IPS-11a (cell line): ENCODE measurements around the gene ELF5.

ENCODE experiments used
- H3K4me3 ChIP-seq: one replicate; pipeline ENCODE4 v1.5.1; 2013; ENCODE audit warnings: low read depth, low read length, control low read depth

ELF5 gene

GRCh38 chr11:34458525-34458924, 55.1 kb downstream of the ELF5 start:
- no peak overlapping the region for H3K4me3 ChIP-seq

DNA sequence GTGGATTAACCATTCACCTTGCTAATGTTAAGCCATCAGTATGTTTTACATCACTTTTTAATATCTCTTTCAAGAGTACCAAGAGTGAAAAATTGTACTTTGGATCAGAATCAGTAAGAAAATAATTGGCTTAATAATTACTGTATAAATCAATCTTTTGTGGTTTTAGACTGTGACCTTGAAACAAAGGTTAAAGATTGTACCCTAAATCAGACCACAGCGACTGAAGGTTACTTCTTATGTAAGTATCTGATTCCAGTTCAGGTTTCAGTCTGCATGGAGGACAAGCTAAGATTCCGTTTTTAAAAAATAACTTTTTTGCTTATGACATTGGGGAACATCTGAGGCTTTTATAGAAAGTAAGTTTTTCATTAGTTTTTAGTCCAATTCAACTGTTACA, 56.0 kb downstream of the ELF5 start:
- H3K4me3 ChIP-seq = no peak overlapping the region

- H3K4me3 ChIP-seq = no peak overlapping the region
Observed at GRCh38 chr11:34454308-34455032, 59.1 kb downstream of the ELF5 start.

DNA sequence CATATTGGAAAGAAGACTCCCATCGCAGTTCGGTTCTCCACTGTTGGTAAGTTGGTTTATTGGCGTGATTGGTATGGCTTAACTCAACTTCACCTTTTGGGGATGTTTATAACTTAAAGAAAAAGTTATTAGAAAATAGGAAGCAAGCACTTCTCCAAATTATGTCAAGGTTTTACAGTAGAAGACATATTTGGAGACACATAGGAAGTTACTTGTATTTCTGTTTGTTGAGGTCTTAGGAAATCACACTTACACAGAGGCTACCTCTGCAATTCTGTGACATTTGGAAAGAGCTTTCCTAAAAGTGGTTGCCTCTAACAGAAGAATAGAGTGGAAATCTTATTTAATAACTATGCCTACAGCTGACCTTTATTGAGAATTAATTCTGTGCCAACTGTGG, 62.5 kb downstream of the ELF5 start:
- H3K4me3 ChIP-seq = no peak overlapping the region

- no peak overlapping the region for H3K4me3 ChIP-seq
Observed at GRCh38 chr11:34449013-34449412, 64.6 kb downstream of the ELF5 start.

GRCh38 chr11:34448223-34448994, 65.2 kb downstream of the ELF5 start:
- no peak overlapping the region for H3K4me3 ChIP-seq

DNA sequence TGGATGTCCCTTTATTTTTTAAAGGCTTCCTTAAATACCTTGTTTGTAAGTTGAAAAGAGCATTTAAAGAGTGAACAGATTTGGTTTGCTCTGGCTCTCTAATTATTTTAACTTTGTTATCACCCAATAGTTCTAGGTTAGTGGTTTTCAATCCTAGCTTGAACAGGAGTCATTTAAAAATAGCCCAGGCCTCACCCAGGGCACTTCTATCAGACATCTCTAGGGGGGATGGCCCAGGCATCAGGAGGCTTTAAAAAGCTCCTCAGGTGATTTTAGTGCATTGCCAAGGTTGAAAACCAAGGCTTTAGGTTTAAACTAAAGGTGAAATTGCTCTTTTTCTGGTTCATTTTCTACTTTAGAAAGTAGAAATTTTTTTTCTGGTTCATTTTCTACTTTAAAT, 66.5 kb downstream of the ELF5 start:
- H3K4me3 ChIP-seq = no peak overlapping the region

DNA sequence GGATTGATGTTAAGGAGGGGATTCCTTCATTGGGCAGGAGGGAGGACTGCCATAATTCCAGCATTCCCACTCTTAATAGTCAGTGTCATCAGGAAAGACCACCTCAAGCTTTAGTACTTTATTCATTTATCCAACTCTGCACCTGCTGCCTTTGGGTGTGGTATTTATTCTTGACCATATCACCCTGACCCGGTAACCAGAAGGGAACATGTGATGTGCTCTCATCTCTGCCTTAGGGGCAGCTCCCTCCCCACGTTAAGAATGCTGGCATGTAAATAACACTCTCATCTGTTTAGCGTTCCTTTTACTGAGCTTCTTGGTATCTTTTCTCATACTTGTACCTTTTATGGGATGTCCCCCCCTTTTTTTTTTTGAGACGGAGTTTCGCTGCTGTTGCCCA, 67.2 kb downstream of the ELF5 start:
- H3K4me3 ChIP-seq = no peak overlapping the region

DNA sequence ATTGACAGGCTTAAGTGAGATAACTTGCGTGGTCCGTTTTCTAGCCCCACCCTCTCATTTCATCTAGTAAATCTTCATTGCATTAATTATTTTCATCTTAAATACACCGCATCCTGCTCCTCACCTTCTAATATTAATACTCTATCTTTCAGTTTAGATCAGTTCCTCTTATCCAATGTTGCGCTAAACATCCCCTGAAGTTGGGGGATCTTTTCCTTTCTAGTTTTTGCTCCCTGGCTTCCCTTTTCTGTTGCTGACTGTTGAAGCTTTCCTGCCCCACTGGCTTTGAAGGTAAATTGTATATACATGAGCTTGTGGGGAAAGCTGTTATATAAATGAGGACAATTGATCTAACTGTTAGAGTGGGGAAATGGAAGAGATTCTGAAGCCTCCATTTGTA, 67.6 kb downstream of the ELF5 start:
- H3K4me3 ChIP-seq = no peak overlapping the region

DNA sequence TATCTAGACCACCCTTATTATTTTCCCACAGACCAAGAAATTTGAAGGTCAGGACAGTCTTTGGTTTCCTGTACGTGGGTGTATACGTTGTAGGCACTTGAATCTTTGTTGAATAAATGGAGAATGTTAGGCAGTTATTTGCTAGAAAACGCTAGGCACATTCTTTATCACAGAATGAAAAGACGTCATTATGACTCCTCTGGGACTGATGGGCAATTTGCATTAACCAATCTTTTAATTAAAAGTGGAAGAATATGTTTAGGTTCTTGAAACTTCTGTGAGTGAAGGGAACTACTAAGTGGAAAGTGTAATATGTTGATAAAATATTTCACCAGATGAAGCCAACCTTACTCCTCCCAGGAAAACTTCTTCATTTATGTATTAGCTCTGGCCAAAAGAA, 69.2 kb downstream of the ELF5 start:
- H3K4me3 ChIP-seq = no peak overlapping the region

DNA sequence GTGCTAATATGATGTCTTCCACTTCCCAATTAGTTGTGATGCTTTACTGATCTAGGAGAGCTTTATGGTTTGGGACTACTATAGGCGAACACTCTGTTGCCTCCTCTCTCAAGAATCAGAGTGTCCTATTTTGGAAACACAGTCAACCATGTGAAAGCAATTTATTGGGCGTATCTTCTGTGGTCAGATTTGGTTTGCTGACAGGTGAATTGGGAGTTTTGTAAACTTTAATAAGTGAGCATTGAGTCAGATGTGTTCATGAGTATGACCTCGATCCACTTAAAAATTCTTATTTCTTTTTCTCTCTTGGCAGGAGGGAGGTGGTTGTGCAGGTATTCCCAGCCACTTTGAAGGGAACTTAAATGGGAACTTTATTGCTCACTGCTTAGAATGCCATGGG, 70.5 kb downstream of the ELF5 start:
- H3K4me3 ChIP-seq = no peak overlapping the region

- no peak overlapping the region for H3K4me3 ChIP-seq
Observed at GRCh38 chr11:34441814-34442213, 71.8 kb downstream of the ELF5 start.

GRCh38 chr11:34439610-34440198, 73.9 kb downstream of the ELF5 start:
- H3K4me3 ChIP-seq = no peak overlapping the region

GRCh38 chr11:34438529-34439507, 74.8 kb downstream of the ELF5 start, which contains the start of gene CAT:
TSS of gene CAT (plus strand) at chr11:34438934. CDS start at chr11:34439014, 80 bp downstream.
- H3K4me3 ChIP-seq = no peak within 1 kb of the TSS

DNA sequence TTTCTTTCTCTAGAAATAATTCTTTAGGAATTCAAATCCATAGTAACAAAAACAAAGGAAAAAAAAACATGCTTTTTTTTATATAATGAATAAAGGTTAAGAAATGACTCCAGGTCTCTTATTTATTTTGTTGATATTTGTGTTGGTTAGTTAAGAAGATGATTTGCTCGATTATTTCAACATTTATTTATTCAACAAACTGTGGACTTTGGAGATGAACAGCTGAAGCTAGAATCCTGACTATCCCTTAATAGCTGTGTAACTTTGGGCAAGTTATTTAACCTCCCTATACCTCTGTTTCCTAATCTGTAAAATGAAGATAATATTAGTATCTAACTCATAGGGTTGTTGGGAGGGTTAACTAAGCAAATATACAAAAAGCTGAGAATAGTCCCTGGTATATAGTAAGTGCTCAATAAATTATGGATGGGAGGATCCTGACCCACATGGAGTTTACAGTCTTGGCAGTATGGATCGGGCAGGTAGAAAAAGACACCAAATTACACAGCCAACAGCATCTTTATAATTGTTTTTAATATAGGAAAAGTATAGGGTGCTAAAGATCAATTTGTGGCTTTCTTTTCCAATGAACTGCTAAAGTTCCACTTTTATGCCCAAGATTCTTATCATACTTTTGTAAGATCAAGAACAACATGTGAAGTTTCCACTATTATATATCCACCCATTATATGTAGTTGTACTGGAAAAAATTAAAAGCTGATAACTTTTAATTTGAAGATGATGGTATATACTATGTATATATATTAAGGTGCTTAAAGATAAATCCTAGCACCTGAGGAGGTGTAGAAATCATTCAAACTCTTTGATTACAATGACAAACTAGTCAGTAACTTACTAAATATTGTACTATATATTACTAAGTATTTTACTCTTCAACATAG, 76.1 kb downstream of the ELF5 start:
- H3K4me3 ChIP-seq = no peak overlapping the region

GRCh38 chr11:34433899-34434298, 79.7 kb downstream of the ELF5 start:
- no peak overlapping the region for H3K4me3 ChIP-seq

- H3K4me3 ChIP-seq = no peak overlapping the region
Observed at GRCh38 chr11:34432822-34433221, 80.8 kb downstream of the ELF5 start.

DNA sequence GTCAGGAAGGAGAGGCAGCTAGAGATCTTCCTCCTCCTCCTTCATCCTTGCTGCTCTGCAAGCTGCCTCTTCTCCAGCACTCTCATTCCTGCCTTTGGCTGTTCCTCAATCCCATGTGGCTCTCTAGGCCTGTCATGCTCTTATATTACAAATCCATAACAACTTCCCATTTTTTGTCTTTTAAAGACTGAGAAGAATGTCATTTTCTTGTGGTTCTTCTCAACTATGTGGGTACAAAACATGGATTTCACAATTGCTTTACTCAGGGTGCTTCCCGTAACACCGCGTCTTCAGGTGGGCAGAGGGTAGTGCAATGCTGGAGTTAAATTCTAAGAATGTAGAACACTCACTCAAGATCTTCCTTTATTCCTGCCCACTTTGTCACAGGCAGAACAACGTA, 81.6 kb downstream of the ELF5 start:
- no peak overlapping the region for H3K4me3 ChIP-seq
